Stimulated activated effector memory CD8-positive, alpha-beta T cell treated with anti-CD3 and anti-CD28 coated beads, Interleukin-12 subunit alpha, Interleukin-12 subunit beta, amount 100 ng/mL, for 72 hours (primary cell): ENCODE results near the gene SEC14L3.

Source experiments
- ATAC-seq: fragments of 150-1000 bp; cut with Tn5 transposase; 2 replicates; pipeline ENCODE4 v1.10.0; 2021
- DNase-seq, 2 donors: peaks; one replicate each; pipeline ENCODE4 v3.0.0; 2021 to 2022; ENCODE audit warnings: low spot score in 2 of 2
- H3K27ac Mint-ChIP-seq: one replicate; pipeline ENCODE4 v1.8.0; 2022; ENCODE audit warnings: mild to moderate bottlenecking, mixed read lengths
- H3K36me3 Mint-ChIP-seq: one replicate; pipeline ENCODE4 v1.8.0; 2022; ENCODE audit warnings: mild to moderate bottlenecking, mixed read lengths
- H3K4me1 Mint-ChIP-seq: one replicate; pipeline ENCODE4 v1.8.0; 2022; ENCODE audit warnings: mixed read lengths
- H3K4me3 Mint-ChIP-seq: one replicate; pipeline ENCODE4 v1.8.0; 2022; ENCODE audit warnings: mild to moderate bottlenecking, mixed read lengths
- H3K9me3 Mint-ChIP-seq: one replicate; pipeline ENCODE4 v1.8.0; 2022; ENCODE audit warnings: mixed read lengths

SEC14L3 gene

DNA sequence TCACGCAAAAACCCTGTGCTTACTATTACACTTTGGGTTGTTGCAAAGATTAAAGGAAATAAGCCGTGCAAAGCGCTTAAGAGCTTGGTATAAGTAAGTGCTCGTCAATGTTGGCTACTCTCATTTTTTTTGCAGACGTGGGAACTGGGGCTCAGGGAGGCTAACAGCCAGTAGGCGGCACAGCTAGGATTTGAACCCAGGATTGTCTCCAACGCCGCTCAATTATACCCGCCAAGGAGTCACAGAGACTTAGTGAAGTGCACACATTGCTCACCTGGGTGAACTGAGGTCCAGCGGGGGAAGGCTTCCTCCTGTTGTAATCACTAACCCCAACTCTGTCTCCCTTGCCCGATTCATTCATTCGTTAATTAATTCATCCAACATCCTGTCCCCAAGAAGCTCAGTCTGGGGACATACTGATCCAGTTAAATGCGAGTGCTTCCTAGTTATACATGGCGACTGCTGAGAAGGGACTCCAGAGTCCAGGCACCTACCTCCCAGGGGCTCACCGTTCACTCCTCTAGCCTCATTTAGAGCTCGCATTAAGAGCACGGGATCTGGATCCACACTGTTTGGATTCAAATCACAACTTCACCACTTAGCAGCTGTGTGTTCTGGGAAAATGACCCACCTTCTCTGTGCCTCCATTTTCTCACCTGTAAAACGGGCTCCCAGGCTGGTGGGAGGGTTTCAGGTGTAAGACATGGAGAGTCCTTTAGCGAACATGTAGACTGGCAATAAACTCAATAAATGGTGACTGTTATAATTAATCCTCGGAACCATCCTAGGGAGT lies 47.1 kb downstream of the SEC14L3 start:
- Mint-ChIP-seq H3K4me1 (peaks cover 69% of the 10 kb centered on the region), H3K27ac (peak overlapping the region; percentile 98), H3K9me3 (no peaks in the 10 kb centered on the region), H3K4me3 (peak overlapping the region; percentile 91), H3K36me3 (peaks cover 79% of the 10 kb centered on the region)
- DNase-seq (peak in 1 of 2 donors; percentile 61), ATAC-seq (no peak)

DNA sequence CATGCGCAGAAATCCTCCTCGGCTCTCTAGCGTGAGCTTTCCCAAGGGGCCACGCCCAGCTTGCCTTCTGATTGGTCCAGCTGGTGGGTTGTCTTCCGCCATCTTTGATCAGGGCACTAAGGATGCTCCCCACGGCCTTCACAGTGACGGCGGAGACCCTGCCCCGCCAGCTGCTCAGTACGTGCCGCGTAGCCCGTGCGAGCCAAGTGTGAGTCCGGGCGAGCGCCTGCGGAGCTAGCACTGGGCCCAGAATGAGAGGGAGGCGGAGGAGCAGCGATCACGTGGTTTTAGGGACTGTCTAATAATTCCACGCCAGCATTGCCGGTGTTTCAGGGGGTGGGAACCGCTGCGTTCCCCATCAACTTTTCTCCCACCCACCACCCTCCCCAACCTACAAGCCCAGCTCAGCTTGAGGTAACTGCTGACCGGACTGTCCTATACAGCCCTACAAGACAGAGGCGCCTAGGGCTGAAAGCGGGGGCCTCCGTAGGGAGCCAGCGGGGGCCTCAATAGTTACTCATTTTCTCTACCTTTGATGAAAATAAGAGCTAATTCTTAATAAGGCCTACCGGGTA lies 47.8 kb downstream of the SEC14L3 start:
- ATAC-seq (peak; percentile 91), DNase-seq (peak; percentile 90 to 96)
- H3K4me1 Mint-ChIP-seq = peaks cover 69% of the 10 kb centered on the region
- peak overlapping the region; percentile 91 for H3K4me3 Mint-ChIP-seq
- peaks cover 80% of the 10 kb centered on the region for H3K36me3 Mint-ChIP-seq
- H3K9me3 Mint-ChIP-seq = no peaks in the 10 kb centered on the region
- peak overlapping the region; percentile 98 for H3K27ac Mint-ChIP-seq

DNA sequence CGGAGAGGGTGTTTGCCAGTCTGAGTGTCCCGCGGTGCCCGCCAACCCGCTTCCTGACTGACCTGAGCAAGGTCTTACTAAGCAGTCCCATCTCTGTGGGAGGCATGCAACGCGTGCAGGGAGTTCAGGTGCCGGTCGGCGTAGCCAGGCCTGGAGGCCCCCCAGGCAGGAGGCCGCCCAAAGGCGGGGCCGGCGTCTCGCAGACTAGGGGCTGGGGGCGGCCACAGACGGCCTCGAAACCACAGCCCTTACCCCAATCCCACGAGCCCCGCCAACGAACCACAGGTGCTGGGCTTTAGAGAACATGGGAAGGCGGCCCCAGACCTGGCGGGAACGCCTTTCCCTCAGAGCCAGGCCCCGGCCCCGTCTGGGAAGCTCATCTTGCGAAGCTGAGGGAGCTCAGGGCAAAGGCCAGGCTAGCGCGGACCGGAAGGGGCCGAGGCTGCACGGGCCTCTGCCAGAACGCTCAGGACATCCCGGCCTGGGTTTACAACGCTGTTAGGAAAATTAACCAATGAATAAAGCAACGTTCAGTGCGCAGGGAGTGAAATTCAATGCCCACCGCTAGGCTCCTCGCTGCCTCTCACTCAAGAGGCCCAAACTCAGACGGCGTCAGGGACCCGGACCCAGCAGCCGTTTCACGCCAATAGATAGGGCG lies 48.4 kb downstream of the SEC14L3 start:
- ATAC-seq = peak; percentile 63
- Mint-ChIP-seq H3K4me3 (peak overlapping the region; percentile 91), H3K27ac (peak overlapping the region; percentile 98), H3K9me3 (no peaks in the 10 kb centered on the region), H3K36me3 (peaks cover 79% of the 10 kb centered on the region), H3K4me1 (peaks cover 69% of the 10 kb centered on the region)
- peak in 1 of 2 donors; percentile 45 for DNase-seq

DNA sequence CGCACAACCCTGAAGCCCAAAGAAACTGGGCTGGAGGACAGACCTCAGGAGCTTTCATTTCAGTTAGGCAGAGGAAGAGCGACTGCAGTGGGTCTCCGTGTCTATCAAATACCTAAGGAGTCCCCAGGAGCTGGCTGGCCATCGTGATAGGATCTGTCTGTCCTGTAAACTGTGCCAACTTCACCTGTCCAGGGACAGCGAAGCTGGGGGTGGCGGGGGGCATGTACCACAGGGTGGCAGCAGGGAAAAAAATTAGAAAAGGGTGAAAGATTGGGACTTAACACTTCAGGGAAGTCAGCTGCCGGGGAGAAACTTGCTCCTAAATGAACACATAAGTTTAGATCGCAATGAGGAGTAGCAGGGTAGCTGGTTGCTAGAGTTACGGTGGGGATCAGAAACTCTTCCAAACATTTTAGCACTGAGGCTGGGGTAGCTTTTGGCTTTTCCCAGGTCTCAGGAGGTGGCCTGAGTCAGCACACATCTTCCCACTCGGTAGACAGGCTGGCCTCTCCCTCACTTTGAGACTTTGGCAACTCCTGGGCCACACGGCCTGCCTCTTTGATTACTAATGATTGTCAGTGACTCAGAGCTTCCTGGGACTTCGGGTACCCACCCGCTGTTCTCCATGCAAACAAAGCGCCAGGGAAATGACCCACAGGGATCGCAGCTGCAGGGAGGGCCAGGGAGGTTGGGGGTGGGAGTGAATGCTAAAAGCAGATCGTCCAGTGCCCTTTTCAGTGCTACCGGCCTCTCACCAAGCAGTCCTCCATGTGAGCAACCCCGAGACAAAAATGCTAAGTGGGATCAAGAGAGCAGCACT lies 49.1 kb downstream of the SEC14L3 start:
- ATAC-seq (no peak), DNase-seq (no peak)
- Mint-ChIP-seq H3K9me3 (no peaks in the 10 kb centered on the region), H3K4me3 (peak overlapping the region; percentile 91), H3K4me1 (peaks cover 67% of the 10 kb centered on the region), H3K36me3 (peaks cover 78% of the 10 kb centered on the region), H3K27ac (peak overlapping the region; percentile 98)

- Mint-ChIP-seq H3K36me3 (peaks cover 73% of the 10 kb centered on the region), H3K4me1 (peaks cover 59% of the 10 kb centered on the region), H3K27ac (peak overlapping the region; percentile 98), H3K9me3 (no peaks in the 10 kb centered on the region), H3K4me3 (peak overlapping the region; percentile 91)
- DNase-seq (no peak), ATAC-seq (no peak)
Measured at GRCh38 chr22:30421695-30422480, 49.9 kb downstream of the SEC14L3 start.

GRCh38 chr22:30420347-30421125 lies 51.3 kb downstream of the SEC14L3 start:
- DNase-seq = no peak
- no peak for ATAC-seq
- Mint-ChIP-seq H3K9me3 (no peaks in the 10 kb centered on the region), H3K36me3 (peaks cover 73% of the 10 kb centered on the region), H3K27ac (peak overlapping the region; percentile 48), H3K4me1 (peaks cover 48% of the 10 kb centered on the region), H3K4me3 (peak overlapping the region; percentile 91)

DNA sequence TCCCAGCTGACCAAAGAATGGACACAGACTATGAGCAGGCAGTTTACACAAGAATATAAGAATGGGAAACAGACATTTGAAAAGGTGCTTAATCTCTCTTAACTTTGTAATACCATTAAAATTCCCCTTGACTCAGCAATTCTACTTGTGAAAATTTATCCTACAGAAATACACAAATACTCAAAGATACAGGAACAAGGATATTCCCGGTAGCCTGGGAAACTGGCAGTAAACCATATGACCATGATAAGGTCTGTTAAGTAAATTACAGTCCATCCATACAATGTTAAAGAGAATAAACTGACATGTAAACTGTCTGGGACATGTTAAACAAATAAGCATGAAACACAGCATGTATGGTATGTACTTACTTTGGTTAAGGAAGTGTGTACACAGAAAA lies 55.0 kb downstream of the SEC14L3 start:
- ATAC-seq = no peak
- no peak for DNase-seq
- Mint-ChIP-seq H3K9me3 (no peaks in the 10 kb centered on the region), H3K4me1 (peaks cover 32% of the 10 kb centered on the region), H3K4me3 (no peak overlapping the region), H3K36me3 (peaks cover 74% of the 10 kb centered on the region), H3K27ac (no peak overlapping the region)

DNA sequence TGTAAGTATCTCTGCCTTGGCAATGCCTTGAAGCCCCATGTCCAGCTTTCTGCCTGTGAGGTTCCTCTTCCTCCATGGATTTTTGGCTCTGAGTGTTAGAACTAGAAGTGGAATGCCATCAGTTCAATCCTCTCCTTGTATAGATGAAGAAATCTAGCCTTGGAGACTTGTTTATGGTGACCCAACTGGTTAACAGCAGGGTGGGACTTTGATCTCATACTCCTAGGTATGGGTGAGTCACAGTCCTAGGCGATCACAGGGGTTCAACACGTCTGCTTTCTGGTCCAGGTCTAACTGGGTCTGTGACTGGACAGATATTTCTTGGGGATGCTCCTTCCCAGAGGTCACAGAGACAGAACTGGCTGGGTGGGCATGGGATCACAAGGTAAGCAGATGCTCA lies 55.4 kb downstream of the SEC14L3 start:
- Mint-ChIP-seq H3K36me3 (peaks cover 76% of the 10 kb centered on the region), H3K9me3 (no peaks in the 10 kb centered on the region), H3K27ac (no peak overlapping the region), H3K4me3 (no peak overlapping the region), H3K4me1 (peaks cover 28% of the 10 kb centered on the region)
- ATAC-seq (no peak), DNase-seq (no peak)

DNA sequence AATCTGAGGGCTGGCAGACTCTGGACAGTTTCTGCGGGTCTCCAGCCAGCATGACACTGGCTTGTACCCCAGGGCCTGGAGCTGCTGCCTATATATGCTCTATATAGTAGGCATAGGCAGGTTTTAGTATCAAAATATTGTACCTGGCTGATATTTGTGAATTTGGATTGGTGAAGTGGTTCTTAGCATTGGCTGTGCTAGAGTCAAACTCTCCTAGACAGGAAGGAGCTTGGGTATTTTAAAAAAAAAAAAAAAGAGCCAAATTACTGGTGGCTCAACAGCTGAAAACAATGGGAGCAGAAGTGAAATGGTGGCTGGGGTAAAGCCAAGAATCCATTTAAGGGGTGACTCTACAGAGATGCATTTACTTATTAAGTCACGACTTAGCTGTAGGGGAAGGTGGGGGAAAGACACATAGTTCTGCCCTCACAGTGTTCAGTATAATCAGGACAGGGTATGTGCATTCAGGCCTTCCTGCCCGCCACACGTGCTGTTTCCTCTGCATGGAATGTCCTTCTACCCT lies 57.2 kb downstream of the SEC14L3 start:
- no peak for ATAC-seq
- Mint-ChIP-seq H3K36me3 (peaks cover 82% of the 10 kb centered on the region), H3K9me3 (no peaks in the 10 kb centered on the region), H3K4me1 (peaks cover 16% of the 10 kb centered on the region), H3K4me3 (no peak overlapping the region), H3K27ac (peak overlapping the region; percentile 80)
- DNase-seq = no peak

DNA sequence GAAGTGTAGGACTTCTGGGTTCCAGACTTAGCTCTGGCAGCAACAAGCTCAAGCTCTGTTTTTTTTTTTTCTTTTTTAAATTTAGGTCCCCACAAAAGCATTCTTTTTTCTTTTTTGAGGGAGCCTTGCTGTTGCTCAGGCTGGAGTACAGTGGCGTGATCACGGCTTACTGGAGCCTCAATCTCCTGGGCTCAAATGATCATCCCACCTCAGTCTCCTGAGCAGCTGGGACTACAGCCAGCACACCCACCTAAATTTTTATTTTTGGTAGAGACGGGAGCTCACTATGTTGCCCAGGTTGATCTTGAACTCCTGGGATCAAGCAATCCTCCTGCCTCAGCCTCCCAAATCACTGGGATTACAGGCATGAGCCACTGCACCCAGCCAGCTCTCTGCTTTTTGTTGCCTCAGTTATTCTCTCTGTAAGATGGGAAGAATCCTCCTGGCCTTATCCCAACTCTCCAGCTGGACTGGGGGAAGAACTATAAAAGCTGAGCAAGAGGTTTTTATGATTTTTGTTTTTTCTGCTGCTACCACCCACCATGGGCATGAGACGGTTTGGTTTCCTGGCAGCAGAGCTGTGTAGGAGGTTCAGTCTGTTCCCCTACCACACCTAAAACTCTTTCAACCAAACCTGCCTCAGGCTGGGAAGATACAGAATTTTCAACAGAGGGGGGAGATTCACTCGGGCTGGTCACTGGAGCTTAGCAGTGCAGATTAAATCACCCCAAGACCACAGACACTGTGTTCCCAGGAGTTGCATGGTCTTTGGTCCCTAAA lies 57.9 kb downstream of the SEC14L3 start:
- peaks cover 16% of the 10 kb centered on the region for H3K4me1 Mint-ChIP-seq
- no peak overlapping the region for H3K4me3 Mint-ChIP-seq
- H3K27ac Mint-ChIP-seq = peak overlapping the region; percentile 80
- H3K36me3 Mint-ChIP-seq = peaks cover 82% of the 10 kb centered on the region
- DNase-seq (no peak), ATAC-seq (no peak)
- H3K9me3 Mint-ChIP-seq = no peaks in the 10 kb centered on the region

DNA sequence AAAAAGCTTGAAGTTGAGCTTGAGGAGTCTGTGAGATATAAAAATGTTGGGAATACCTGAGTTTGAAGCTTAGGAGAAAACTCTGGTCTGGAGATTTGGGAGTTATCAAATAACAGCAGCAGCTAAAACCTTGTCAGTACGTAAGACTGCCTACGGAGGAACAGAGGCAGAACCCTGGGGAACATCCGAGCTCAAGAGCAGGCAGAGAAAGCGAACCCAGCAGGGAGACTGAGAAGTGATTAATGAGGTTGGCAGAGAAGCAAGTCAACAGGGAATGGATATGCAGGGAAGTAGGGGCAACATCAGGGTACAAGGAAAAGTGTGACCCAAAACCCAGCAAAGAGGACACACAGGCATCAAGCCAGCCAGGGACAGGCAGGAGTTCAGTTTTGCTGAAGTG lies 58.8 kb downstream of the SEC14L3 start:
- peaks cover 16% of the 10 kb centered on the region for H3K4me1 Mint-ChIP-seq
- peaks cover 83% of the 10 kb centered on the region for H3K36me3 Mint-ChIP-seq
- H3K27ac Mint-ChIP-seq = peak overlapping the region; percentile 80
- ATAC-seq (no peak), DNase-seq (no peak)
- no peak overlapping the region for H3K4me3 Mint-ChIP-seq
- no peaks in the 10 kb centered on the region for H3K9me3 Mint-ChIP-seq

GRCh38 chr22:30411780-30412179 lies 60.0 kb downstream of the SEC14L3 start:
- ATAC-seq (no peak), DNase-seq (no peak)
- Mint-ChIP-seq H3K9me3 (no peaks in the 10 kb centered on the region), H3K36me3 (peaks cover 86% of the 10 kb centered on the region), H3K4me1 (peaks cover 16% of the 10 kb centered on the region), H3K4me3 (no peak overlapping the region), H3K27ac (peak overlapping the region; percentile 43)
